ENCODE results near the gene GADL1.
A peak's percentile ranks its signal among the peaks of the same experiment; 100 is the strongest.

GADL1 gene

DNA sequence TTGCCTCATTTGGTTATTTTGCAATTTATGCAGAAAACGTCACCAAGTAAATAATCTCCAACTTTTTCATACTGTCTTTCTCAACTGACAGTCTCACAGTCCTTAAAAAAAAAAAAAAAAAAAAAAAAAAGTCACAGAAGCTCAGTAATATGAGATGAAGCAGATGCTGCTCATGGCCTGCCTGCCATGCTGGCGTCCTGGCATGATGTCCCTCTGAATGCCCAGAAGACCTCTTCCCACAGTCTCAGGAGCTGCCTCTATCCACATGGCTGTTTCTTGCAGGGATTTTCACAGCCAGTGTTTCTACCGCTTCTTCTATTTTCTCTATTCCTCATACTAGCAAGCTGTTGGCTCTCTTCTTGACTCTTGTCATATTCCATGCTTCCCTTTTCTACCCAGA lies 200.3 kb downstream of the GADL1 start:
- Histone ChIP-seq H2BK12ac (ENCODE audit: low read length in 2 of 2) (no peak overlapping the region), H4K8ac (ENCODE audit: low read length) (no peak overlapping the region), H3K18ac (ENCODE audit: low read depth in 1 of 2, low read length in 2 of 2) (peak overlapping the region in 1 of 2 experiments; percentile 61), H3K9me3 (ENCODE audit: control insufficient read depth, low read length) (no peaks in the 10 kb centered on the region), H3K79me1 (replicated peaks; ENCODE audit: low read length, poor library complexity, severe bottlenecking) (peaks cover 29% of the 10 kb centered on the region), H3K23ac (ENCODE audit: low read length in 2 of 2) (no peak overlapping the region), H2BK120ac (ENCODE audit: low read depth, low read length) (no peak overlapping the region), H3K4me3 (ENCODE audit: insufficient read depth in 1 of 2, low read depth in 1 of 2, low read length in 2 of 2) (no peak overlapping the region), H3K14ac (ENCODE audit: low read length in 2 of 2) (no peak overlapping the region), H2AK5ac (ENCODE audit: low read length, severe bottlenecking) (no peak overlapping the region), H2AFZ (ENCODE audit: low read depth, low read length) (no peak overlapping the region), H2BK5ac (ENCODE audit: low read depth, low read length, poor library complexity, severe bottlenecking) (no peak overlapping the region), H3K27ac (ENCODE audit: low read length, poor library complexity, severe bottlenecking) (no peak overlapping the region), H3K4me1 (ENCODE audit: control insufficient read depth, insufficient read depth, low read depth, low read length) (peaks cover 13% of the 10 kb centered on the region), H3K36me3 (ENCODE audit: control insufficient read depth in 1 of 2, insufficient read depth in 2 of 2, low read depth in 1 of 2, low read length in 2 of 2) (peaks cover 19 to 99% of the 10 kb centered on the region in 2 experiments), H3K27me3 (ENCODE audit: control insufficient read depth in 1 of 2, insufficient read depth in 1 of 2, low read length in 2 of 2) (no peaks in the 10 kb centered on the region), H4K91ac (ENCODE audit: low read length) (no peak overlapping the region), H3K9ac (ENCODE audit: low read length) (no peak overlapping the region), H3K4ac (ENCODE audit: low read depth in 1 of 2, low read length in 2 of 2) (no peak overlapping the region), H3K4me2 (ENCODE audit: low read length, poor library complexity, severe bottlenecking) (no peak overlapping the region), H2BK15ac (ENCODE audit: low read depth, poor library complexity, severe bottlenecking) (no peak overlapping the region)
- no peak for DNase-seq
- 74% methylated on average over 3 of the region's 3 CpGs for WGBS

- H3K9ac ChIP-seq (ENCODE audit: low read length): peak overlapping the region; percentile 10
- peaks cover 19 to 99% of the 10 kb centered on the region in 2 experiments for H3K36me3 ChIP-seq (ENCODE audit: control insufficient read depth in 1 of 2, insufficient read depth in 2 of 2, low read depth in 1 of 2, low read length in 2 of 2)
- H3K9me3 ChIP-seq (ENCODE audit: control insufficient read depth, low read length): no peaks in the 10 kb centered on the region
- H2BK12ac ChIP-seq (ENCODE audit: low read length in 2 of 2): no peak overlapping the region
- no peak overlapping the region for H4K8ac ChIP-seq (ENCODE audit: low read length)
- H2AFZ ChIP-seq (ENCODE audit: low read depth, low read length): no peak overlapping the region
- H3K4me1 ChIP-seq (ENCODE audit: control insufficient read depth, insufficient read depth, low read depth, low read length): peaks cover 15% of the 10 kb centered on the region
- no peak overlapping the region for H2AK5ac ChIP-seq (ENCODE audit: low read length, severe bottlenecking)
- no peak overlapping the region for H4K91ac ChIP-seq (ENCODE audit: low read length)
- no peaks in the 10 kb centered on the region for H3K27me3 ChIP-seq (ENCODE audit: control insufficient read depth in 1 of 2, insufficient read depth in 1 of 2, low read length in 2 of 2)
- H3K4me2 ChIP-seq (ENCODE audit: low read length, poor library complexity, severe bottlenecking): no peak overlapping the region
- H2BK5ac ChIP-seq (ENCODE audit: low read depth, low read length, poor library complexity, severe bottlenecking): no peak overlapping the region
- no peak overlapping the region for H3K18ac ChIP-seq (ENCODE audit: low read depth in 1 of 2, low read length in 2 of 2)
- 5% methylated on average over 2 of the region's 2 CpGs for WGBS
- peak; percentile 79 for DNase-seq
- no peak overlapping the region for H3K14ac ChIP-seq (ENCODE audit: low read length in 2 of 2)
- no peak overlapping the region for H3K4ac ChIP-seq (ENCODE audit: low read depth in 1 of 2, low read length in 2 of 2)
- H2BK15ac ChIP-seq (ENCODE audit: low read depth, poor library complexity, severe bottlenecking): no peak overlapping the region
- H3K4me3 ChIP-seq (ENCODE audit: insufficient read depth in 1 of 2, low read depth in 1 of 2, low read length in 2 of 2): no peak overlapping the region
- no peak overlapping the region for H3K23ac ChIP-seq (ENCODE audit: low read length in 2 of 2)
- no peak overlapping the region for H3K27ac ChIP-seq (ENCODE audit: low read length, poor library complexity, severe bottlenecking)
- no peak overlapping the region for H2BK120ac ChIP-seq (ENCODE audit: low read depth, low read length)
- peaks cover 29% of the 10 kb centered on the region for H3K79me1 ChIP-seq (replicated peaks; ENCODE audit: low read length, poor library complexity, severe bottlenecking)
Observed at GRCh38 chr3:30693470-30694120, 200.9 kb downstream of the GADL1 start.

DNA sequence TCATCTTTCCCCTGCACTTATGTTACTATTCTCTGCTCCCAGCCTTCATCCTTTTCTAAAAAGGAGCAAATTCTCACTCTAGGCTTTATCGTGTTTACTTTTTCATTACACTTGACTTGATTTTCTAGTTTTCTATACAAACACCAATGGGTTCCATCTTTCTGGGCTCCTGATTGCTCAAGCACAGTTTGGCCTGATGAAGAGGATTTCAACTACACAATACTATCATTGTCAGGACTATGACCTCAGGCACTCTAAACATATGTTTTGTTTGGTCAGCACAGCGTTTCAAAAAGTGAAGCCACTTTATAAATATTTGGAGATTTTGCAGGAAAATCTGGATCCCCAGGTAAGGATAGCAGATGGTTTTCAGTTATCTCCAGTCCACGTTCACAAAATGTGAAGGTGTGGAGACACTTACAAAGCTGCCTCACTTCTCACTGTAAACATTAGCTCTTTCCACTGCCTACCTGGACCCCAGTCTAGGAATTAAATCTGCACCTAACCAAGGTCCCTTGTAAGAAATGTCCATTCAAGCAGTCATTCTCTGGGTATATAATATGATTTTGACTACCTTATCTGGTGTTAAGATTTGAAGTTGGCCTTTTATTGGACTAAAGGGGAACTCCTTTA lies 201.8 kb downstream of the GADL1 start:
- no peaks in the 10 kb centered on the region for H3K27me3 ChIP-seq (ENCODE audit: control insufficient read depth in 1 of 2, insufficient read depth in 1 of 2, low read length in 2 of 2)
- peak overlapping the region in 1 of 2 experiments; percentile 54 for H2BK12ac ChIP-seq (ENCODE audit: low read length in 2 of 2)
- H3K18ac ChIP-seq (ENCODE audit: low read depth in 1 of 2, low read length in 2 of 2): no peak overlapping the region
- peaks cover 30% of the 10 kb centered on the region for H3K79me1 ChIP-seq (replicated peaks; ENCODE audit: low read length, poor library complexity, severe bottlenecking)
- H3K4ac ChIP-seq (ENCODE audit: low read depth in 1 of 2, low read length in 2 of 2): no peak overlapping the region
- H3K36me3 ChIP-seq (ENCODE audit: control insufficient read depth in 1 of 2, insufficient read depth in 2 of 2, low read depth in 1 of 2, low read length in 2 of 2): peaks cover 19 to 99% of the 10 kb centered on the region in 2 experiments
- H3K4me2 ChIP-seq (ENCODE audit: low read length, poor library complexity, severe bottlenecking): no peak overlapping the region
- H3K9ac ChIP-seq (ENCODE audit: low read length): peak overlapping the region; percentile 10
- no peak overlapping the region for H2AK5ac ChIP-seq (ENCODE audit: low read length, severe bottlenecking)
- no peak overlapping the region for H3K4me3 ChIP-seq (ENCODE audit: insufficient read depth in 1 of 2, low read depth in 1 of 2, low read length in 2 of 2)
- H3K14ac ChIP-seq (ENCODE audit: low read length in 2 of 2): no peak overlapping the region
- no peak overlapping the region for H3K23ac ChIP-seq (ENCODE audit: low read length in 2 of 2)
- DNase-seq: no peak
- WGBS: 72% methylated on average over 3 of the region's 3 CpGs
- no peak overlapping the region for H3K27ac ChIP-seq (ENCODE audit: low read length, poor library complexity, severe bottlenecking)
- H2AFZ ChIP-seq (ENCODE audit: low read depth, low read length): no peak overlapping the region
- peaks cover 18% of the 10 kb centered on the region for H3K4me1 ChIP-seq (ENCODE audit: control insufficient read depth, insufficient read depth, low read depth, low read length)
- no peaks in the 10 kb centered on the region for H3K9me3 ChIP-seq (ENCODE audit: control insufficient read depth, low read length)
- no peak overlapping the region for H2BK120ac ChIP-seq (ENCODE audit: low read depth, low read length)
- H2BK15ac ChIP-seq (ENCODE audit: low read depth, poor library complexity, severe bottlenecking): no peak overlapping the region
- no peak overlapping the region for H2BK5ac ChIP-seq (ENCODE audit: low read depth, low read length, poor library complexity, severe bottlenecking)
- no peak overlapping the region for H4K8ac ChIP-seq (ENCODE audit: low read length)
- H4K91ac ChIP-seq (ENCODE audit: low read length): no peak overlapping the region

GRCh38 chr3:30691944-30692343 lies 202.5 kb downstream of the GADL1 start:
- Histone ChIP-seq H2BK15ac (ENCODE audit: low read depth, poor library complexity, severe bottlenecking) (no peak overlapping the region), H2BK120ac (ENCODE audit: low read depth, low read length) (no peak overlapping the region), H3K14ac (ENCODE audit: low read length in 2 of 2) (no peak overlapping the region), H3K4me1 (ENCODE audit: control insufficient read depth, insufficient read depth, low read depth, low read length) (peaks cover 18% of the 10 kb centered on the region), H4K91ac (ENCODE audit: low read length) (no peak overlapping the region), H2BK12ac (ENCODE audit: low read length in 2 of 2) (no peak overlapping the region), H3K79me1 (replicated peaks; ENCODE audit: low read length, poor library complexity, severe bottlenecking) (peaks cover 33% of the 10 kb centered on the region), H3K18ac (ENCODE audit: low read depth in 1 of 2, low read length in 2 of 2) (peak overlapping the region in 1 of 2 experiments; percentile 37), H3K27ac (ENCODE audit: low read length, poor library complexity, severe bottlenecking) (peak overlapping the region; percentile 23), H2AFZ (ENCODE audit: low read depth, low read length) (no peak overlapping the region), H2BK5ac (ENCODE audit: low read depth, low read length, poor library complexity, severe bottlenecking) (no peak overlapping the region), H3K4me2 (ENCODE audit: low read length, poor library complexity, severe bottlenecking) (no peak overlapping the region), H2AK5ac (ENCODE audit: low read length, severe bottlenecking) (peak overlapping the region; percentile 49), H3K9ac (ENCODE audit: low read length) (no peak overlapping the region), H3K27me3 (ENCODE audit: control insufficient read depth in 1 of 2, insufficient read depth in 1 of 2, low read length in 2 of 2) (no peaks in the 10 kb centered on the region), H3K36me3 (ENCODE audit: control insufficient read depth in 1 of 2, insufficient read depth in 2 of 2, low read depth in 1 of 2, low read length in 2 of 2) (peaks cover 19 to 99% of the 10 kb centered on the region in 2 experiments), H3K4me3 (ENCODE audit: insufficient read depth in 1 of 2, low read depth in 1 of 2, low read length in 2 of 2) (no peak overlapping the region), H4K8ac (ENCODE audit: low read length) (no peak overlapping the region), H3K9me3 (ENCODE audit: control insufficient read depth, low read length) (no peaks in the 10 kb centered on the region), H3K4ac (ENCODE audit: low read depth in 1 of 2, low read length in 2 of 2) (peak overlapping the region in 1 of 2 experiments; percentile 24), H3K23ac (ENCODE audit: low read length in 2 of 2) (no peak overlapping the region)
- no peak for DNase-seq
- WGBS: 100% methylated on average over 1 of the region's 1 CpG

All from mesenchymal stem cell (in vitro differentiated cells and primary cell).